ENCODE data around the gene OR52A5.

Gene OR52A5

GRCh38 chr11:5081405-5081804 is 56.8 kb downstream of the OR52A5 start:
- H3K4me3 ChIP-seq (ENCODE audit: low read depth, low read length), result no peak overlapping the region
- no peak for TF ChIP-seq CTCF (IDR thresholded peaks at IDR 0.05; ENCODE audit: borderline replicate concordance, insufficient read depth, low read depth, low read length)

All from GM12875 (cell line).